COR-L47 (cell line): ENCODE results near the gene GGN.
A peak's percentile ranks its signal among the peaks of the same experiment; 100 is the strongest.
"Not testable (repeated sequence)": the region's sequence is repeated elsewhere in the genome, so short reads cannot be mapped to it uniquely, and the experiment has no call there.

Experiments
- DNase-seq: peaks from one replicate; lab custom pipeline; 2025; lab: John Stamatoyannopoulos, UW

Gene GGN

GRCh38 chr19:38411041-38411712 is 23.3 kb upstream of the GGN start:
- no peak for DNase-seq

- not testable (repeated sequence) for DNase-seq
Measured at GRCh38 chr19:38410407-38410806, 22.6 kb upstream of the GGN start.

- DNase-seq = no peak
Measured at GRCh38 chr19:38409631-38410133, 21.8 kb upstream of the GGN start.

- no peak for DNase-seq
Measured at GRCh38 chr19:38405276-38405675, 17.4 kb upstream of the GGN start.

GRCh38 chr19:38404858-38405257 is 17.0 kb upstream of the GGN start:
- DNase-seq = no peak

- DNase-seq = peak; percentile 95
Measured at GRCh38 chr19:38402967-38403674, 15.3 kb upstream of the GGN start, which contains the start of gene FAM98C. Gene FAM98C (plus strand): TSS chr19:38403093. CDS start chr19:38403154, 61 bp downstream.

GRCh38 chr19:38402623-38402966 is 14.8 kb upstream of the GGN start:
- no peak for DNase-seq

- no peak for DNase-seq
Measured at GRCh38 chr19:38401148-38401547, 13.3 kb upstream of the GGN start.

- no peak for DNase-seq
Measured at GRCh38 chr19:38400361-38400760, 12.5 kb upstream of the GGN start.

GRCh38 chr19:38399537-38399936 is 11.7 kb upstream of the GGN start:
- DNase-seq = no peak

- no peak for DNase-seq
Measured at GRCh38 chr19:38399081-38399480, 11.2 kb upstream of the GGN start.

- no peak for DNase-seq
Measured at GRCh38 chr19:38395381-38396114, 7.7 kb upstream of the GGN start.

- no peak for DNase-seq
Measured at GRCh38 chr19:38394488-38394887, 6.7 kb upstream of the GGN start.

- DNase-seq = no peak
Measured at GRCh38 chr19:38392707-38393308, 5.0 kb upstream of the GGN start.

GRCh38 chr19:38391911-38392464 is 4.2 kb upstream of the GGN start:
- no peak for DNase-seq

GRCh38 chr19:38389957-38390924 is 2.4 kb upstream of the GGN start:
- no peak for DNase-seq

GRCh38 chr19:38389101-38389925 is 1.5 kb upstream of the GGN start:
- DNase-seq = peak; percentile 13

GRCh38 chr19:38388349-38389100 is 691 bp upstream of the GGN start, which contains the start of gene SPRED3:
Gene SPRED3 (plus strand): TSS chr19:38388697. CDS start chr19:38390303, 1,606 bp downstream.
- peak; percentile 32 for DNase-seq

GRCh38 chr19:38386971-38387549 is 774 bp downstream of the GGN start:
- DNase-seq = no peak
